ENCODE data around the gene TRAFD1.

- TF ChIP-seq FOXK2 (IDR thresholded peaks at IDR 0.05) (no peak), SP1 (IDR thresholded peaks at IDR 0.05) (no peak), BHLHE40 (IDR thresholded peaks at IDR 0.05; ENCODE audit: borderline replicate concordance) (no peak), NFRKB (IDR thresholded peaks at IDR 0.05) (no peak), TARDBP (IDR thresholded peaks at IDR 0.05) (no peak), LEF1 (IDR thresholded peaks at IDR 0.05; ENCODE audit: borderline replicate concordance) (no peak), SUZ12 (IDR thresholded peaks at IDR 0.05) (no peak), L3MBTL2 (conservative IDR thresholded peaks at IDR 0.05) (no peak)
Measured at GRCh38 chr12:112122823-112123690, 2.3 kb upstream of the TRAFD1 start.

Measured in HEK293T (cell line).